SK-N-SH (cell line): ENCODE data around the gene TRPM8.

ENCODE experiments used
- CTCF ChIP-seq: fragments of 200-600 bp; sonication (generic); IDR thresholded peaks from 2 replicates; pipeline ENCODE4 v1.6.1; 2017; ENCODE audit warnings: antibody characterized with exemption, mild to moderate bottlenecking, moderate library complexity
- GATA2 ChIP-seq: sonication (generic); formaldehyde crosslinking; IDR thresholded peaks from 2 replicates; pipeline ENCODE4 v1.5.0; 2020; ENCODE audit warnings: mild to moderate bottlenecking, missing genetic modification reagents
- RFX5 ChIP-seq: IDR thresholded peaks from 2 replicates; pipeline ENCODE4 v1.6.1; 2012; ENCODE audit warnings: mild to moderate bottlenecking, improper control_type of control experiment, low read length
- TAF1 ChIP-seq: IDR thresholded peaks from 2 replicates; pipeline ENCODE4 v1.6.1; 2012; ENCODE audit warnings: low read depth, mild to moderate bottlenecking, low read length, moderate library complexity, borderline replicate concordance
- USF2 ChIP-seq: fragments of 150-350 bp; IDR thresholded peaks from 2 replicates; pipeline ENCODE4 v1.6.1; 2017; ENCODE audit warnings: antibody characterized with exemption, low read length, low read depth, borderline replicate concordance

- TF ChIP-seq TAF1 (no peak), USF2 (no peak), GATA2 (no peak), RFX5 (no peak), CTCF (no peak)
Measured at GRCh38 chr2:233950078-233950825, 33.1 kb downstream of the TRPM8 start.
